IMR-90 (cell line): ENCODE data around the gene CA12. TPM values are rescaled to one million over a fixed set of nuclear protein-coding genes. Genes with fewer than 3 reads are reported as not detected.
"Not testable (repeated sequence)": the region's sequence is repeated elsewhere in the genome, so short reads cannot be mapped to it uniquely, and the experiment has no call there.

Experiments used
- ATAC-seq: fragments of 200-7000 bp; cut with Tn5 transposase; 2 replicates; pipeline ENCODE4 v1.9.1; 2020; ENCODE audit warnings: low read depth, mild to moderate bottlenecking, moderate library complexity
- BruUV-seq: library from RNA; stranded (reverse); fragments of 400-500 nt; replicated peaks from 2 replicates; lab custom pipeline; 2021; lab: Mats Ljungman, UMichigan
- CTCF ChIA-PET: fragments of 300-600 bp; formaldehyde crosslinking; extraction: SDS; loops from one replicate; lab custom pipeline; 2021; ENCODE audit warnings: antibody characterized with exemption; lab: Yijun Ruan, JAX
- POLR2A ChIA-PET: fragments of 300-600 bp; sonication (Branson Sonifier 250); formaldehyde crosslinking; loops from one replicate; lab custom pipeline; 2022; ENCODE audit warnings: antibody characterized with exemption; ENCODE audit not compliant: unreplicated experiment; lab: Charles Lee
- DNase-seq: peaks from one replicate; pipeline ENCODE4 v3.0.0; 2013
- H2AFZ ChIP-seq: replicated peaks from 2 replicates; pipeline ENCODE3; 2013; ENCODE audit warnings: low read length, mild to moderate bottlenecking; ENCODE audit not compliant: poor library complexity
- H2AK5ac ChIP-seq: 2 replicates; pipeline ENCODE4 v1.6.1; 2013; ENCODE audit warnings: low read depth, low read length, inconsistent platforms
- H2AK9ac ChIP-seq: replicated peaks from 2 replicates; pipeline ENCODE3; 2013; ENCODE audit warnings: mild to moderate bottlenecking, low read depth, low read length, moderate library complexity; ENCODE audit not compliant: poor library complexity
- H2BK120ac ChIP-seq: 2 replicates; pipeline ENCODE4 v1.6.1; 2013; ENCODE audit warnings: low read depth, low read length, inconsistent platforms
- H2BK15ac ChIP-seq: 3 replicates; pipeline ENCODE4 v1.6.1; 2013; ENCODE audit warnings: low read depth, low read length, inconsistent platforms
- H2BK20ac ChIP-seq: 2 replicates; pipeline ENCODE4 v1.6.1; 2013; ENCODE audit warnings: low read depth, mild to moderate bottlenecking, inconsistent platforms, low read length, moderate library complexity
- H2BK5ac ChIP-seq: 2 replicates; pipeline ENCODE4 v1.6.1; 2013; ENCODE audit warnings: mild to moderate bottlenecking, low read depth, low read length, inconsistent platforms; ENCODE audit not compliant: poor library complexity, severe bottlenecking
- H3K14ac ChIP-seq: replicated peaks from 2 replicates; pipeline ENCODE4 v1.6.1; 2013; ENCODE audit warnings: low read depth, low read length, inconsistent platforms
- H3K18ac ChIP-seq: 2 replicates; pipeline ENCODE4 v1.6.1; 2013; ENCODE audit warnings: low read depth, low read length, control low read depth
- H3K23ac ChIP-seq: 2 replicates; pipeline ENCODE4 v1.6.1; 2013; ENCODE audit warnings: low read depth, low read length, inconsistent platforms
- H3K27ac ChIP-seq: 2 replicates; pipeline ENCODE4 v1.5.1; 2013; ENCODE audit warnings: mild to moderate bottlenecking, control low read depth, low read length; ENCODE audit not compliant: insufficient read depth
- H3K27me3 ChIP-seq: 2 replicates; pipeline ENCODE4 v1.6.1; 2013; ENCODE audit warnings: low read length; ENCODE audit not compliant: control insufficient read depth, insufficient read depth
- H3K36me3 ChIP-seq: 2 replicates; pipeline ENCODE4 v1.6.1; 2013; ENCODE audit warnings: low read length, mixed read lengths; ENCODE audit not compliant: control insufficient read depth, insufficient read depth
- H3K4ac ChIP-seq: 2 replicates; pipeline ENCODE4 v1.6.1; 2013; ENCODE audit warnings: low read depth, low read length, inconsistent platforms
- H3K4me1 ChIP-seq: 2 replicates; pipeline ENCODE4 v1.6.1; 2013; ENCODE audit warnings: low read length, mixed read lengths; ENCODE audit not compliant: control insufficient read depth, insufficient read depth
- H3K4me2 ChIP-seq: 2 replicates; pipeline ENCODE4 v1.6.1; 2013; ENCODE audit warnings: low read depth, mild to moderate bottlenecking, control low read depth, low read length, moderate library complexity
- H3K4me3 ChIP-seq: 2 replicates; pipeline ENCODE4 v1.5.1; 2013; ENCODE audit warnings: low read depth, mild to moderate bottlenecking, control low read depth, low read length, moderate library complexity; ENCODE audit not compliant: insufficient read depth
- H3K56ac ChIP-seq: 2 replicates; pipeline ENCODE4 v1.6.1; 2013; ENCODE audit warnings: low read length, inconsistent platforms; ENCODE audit not compliant: insufficient read depth; ENCODE audit errors: extremely low read depth
- H3K79me1 ChIP-seq, 2 experiments: 2 replicates each; pipeline ENCODE4 v1.6.1; 2013; ENCODE audit warnings: low read length in 2 of 2, inconsistent platforms in 1 of 2, low read depth in 1 of 2
- H3K9ac ChIP-seq: 2 replicates; pipeline ENCODE4 v1.6.1; 2013; ENCODE audit warnings: low read depth, low read length, control low read depth
- H3K9me1 ChIP-seq: 2 replicates; pipeline ENCODE4 v1.6.1; 2013; ENCODE audit warnings: low read length, inconsistent platforms; ENCODE audit not compliant: insufficient read depth
- H3K9me3 ChIP-seq: 2 replicates; pipeline ENCODE4 v1.6.1; 2013; ENCODE audit warnings: low read length; ENCODE audit not compliant: control insufficient read depth, insufficient read depth
- H4K20me1 ChIP-seq: 2 replicates; pipeline ENCODE4 v1.6.1; 2013; ENCODE audit warnings: low read length, inconsistent platforms; ENCODE audit not compliant: insufficient read depth
- H4K5ac ChIP-seq: 2 replicates; pipeline ENCODE4 v1.6.1; 2013; ENCODE audit warnings: mild to moderate bottlenecking, low read depth, low read length, control low read depth
- H4K8ac ChIP-seq, 2 experiments: 2 replicates each; pipeline ENCODE4 v1.6.1; 2013; ENCODE audit warnings: low read depth in 2 of 2, low read length in 2 of 2, control low read depth in 1 of 2, inconsistent platforms in 1 of 2
- H4K91ac ChIP-seq: 2 replicates; pipeline ENCODE4 v1.6.1; 2013; ENCODE audit warnings: low read depth, low read length, inconsistent platforms; ENCODE audit not compliant: insufficient read depth
- CEBPB ChIP-seq: IDR thresholded peaks from 2 replicates; pipeline ENCODE4 v1.6.1; 2012; ENCODE audit warnings: low read depth, low read length, improper control_type of control experiment
- POLR2A ChIP-seq: IDR thresholded peaks from 2 replicates; pipeline ENCODE4 v1.6.1; 2012; ENCODE audit warnings: mild to moderate bottlenecking, low read depth, low read length
- RFX5 ChIP-seq: IDR thresholded peaks from 2 replicates; pipeline ENCODE4 v1.8.0; 2012; ENCODE audit warnings: low read depth, mild to moderate bottlenecking, low read length, moderate library complexity
- WGBS, 2 experiments: methylation state at CpG; one replicate each; pipeline versions ENCODE4 v1.1.5 to v1.1.7; 2013; ENCODE audit warnings: missing lambda C conversion rate in 2 of 2; ENCODE audit not compliant: insufficient read length in 1 of 2; ENCODE audit errors: extremely low coverage in 2 of 2; 5-methylcytosine and 5-hydroxymethylcytosine counted together
- dilution Hi-C: fragments of 300-500 bp; cut with HindIII; formaldehyde crosslinking; loops from one replicate; pipeline ENCODE4 v1.14.3; 2018; ENCODE audit warnings: low sequenced_read_pairs; ENCODE audit not compliant: unreplicated experiment
- in situ Hi-C: fragments of 300-500 bp; cut with MboI; formaldehyde crosslinking; loops from 3 replicates; pipeline ENCODE4 v1.14.3; 2019; ENCODE audit warnings: low sequenced_read_pairs, inconsistent platforms, mixed read lengths
- intact Hi-C: fragments of 100-400 bp; cut with micrococcal nuclease; formaldehyde crosslinking; loops from 2 replicates; pipeline ENCODE4 v1.10.0; 2022
- polyA plus RNA-seq, 3 experiments: library from polyadenylated mRNA; depleted of rRNA; stranded (reverse); fragments of >200 nt; gene quantifications; 2 replicates each; pipeline ENCODE4 v1.2.3, GENCODE V29; 2012; ENCODE audit warnings: low replicate concordance in 1 of 3
- total RNA-seq: library from RNA; depleted of rRNA; stranded (reverse); fragments of >200 nt; gene quantifications from 2 replicates; pipeline ENCODE4 v1.2.3, GENCODE V29; 2012

Gene CA12
- total and polyA plus RNA-seq, 2 of the 4 experiments (the other 2 are of a cell fraction) = 33.7 to 52.6 TPM

DNA sequence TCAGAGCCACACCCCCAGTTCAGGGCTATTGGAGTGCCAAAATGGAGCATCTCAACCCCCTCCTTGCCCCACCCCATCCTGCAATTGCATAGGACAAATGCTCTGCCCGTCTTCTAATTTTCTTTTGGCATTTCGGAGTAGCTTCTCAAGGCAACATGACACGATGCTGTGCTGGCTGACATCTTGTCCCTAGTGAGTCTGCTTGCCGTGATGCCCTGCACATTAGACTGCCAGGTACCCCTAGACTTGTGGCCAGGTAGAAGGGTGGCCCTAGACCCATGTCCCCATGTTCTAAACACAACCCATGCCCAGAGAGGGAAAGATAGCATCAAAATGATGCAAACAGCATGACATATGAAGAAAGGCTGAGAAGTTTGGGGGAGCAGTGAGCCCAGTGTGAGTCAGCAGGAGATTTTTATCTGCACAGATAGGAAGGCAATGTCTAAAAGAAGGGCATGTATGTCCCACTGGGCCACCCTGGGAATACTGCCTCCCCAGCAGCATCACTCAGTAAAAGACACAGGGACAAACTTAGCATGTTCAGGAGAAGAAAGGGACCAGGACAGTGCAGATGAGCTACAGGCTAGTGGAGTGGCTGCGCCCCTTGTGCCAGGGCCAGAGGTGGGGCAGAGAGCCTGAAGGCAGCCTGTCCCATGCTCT is 36.8 kb downstream of the CA12 start:
- Histone ChIP-seq H4K91ac (peak overlapping the region; percentile 23; the same call in 1 of the 2 replicates), H3K9me1 (peaks cover 17% of the 10 kb centered on the region; the same call in 1 of the 2 replicates), H3K27ac (no peak overlapping the region), H2AK5ac (peak overlapping the region; percentile 82), H3K4me2 (no peak overlapping the region), H3K14ac (peak overlapping the region; percentile 74; the same call in 1 of the 2 replicates), H3K27me3 (no peaks in the 10 kb centered on the region), H3K18ac (no peak overlapping the region), H3K4me3 (no peak overlapping the region), H3K36me3 (no peaks in the 10 kb centered on the region), H3K9ac (no peak overlapping the region), H3K4ac (peak overlapping the region; percentile 55), H2AFZ (peak overlapping the region; percentile 74), H2BK15ac (peak overlapping the region; percentile 67; the same call in 2 of the 3 replicates), H3K56ac (no peak overlapping the region), H4K5ac (no peak overlapping the region), H4K8ac (peak overlapping the region in 1 of 2 experiments; percentile 46; a peak in 1 of 4 replicates), H3K4me1 (peaks cover 31% of the 10 kb centered on the region), H3K79me1 (no peaks in the 10 kb centered on the region), H3K23ac (no peak overlapping the region), H2BK120ac (peak overlapping the region; percentile 47; the same call in 1 of the 2 replicates), H2AK9ac (peak overlapping the region; percentile 82), H3K9me3 (no peaks in the 10 kb centered on the region), H2BK20ac (no peak overlapping the region), H2BK5ac (no peak overlapping the region), H4K20me1 (no peaks in the 10 kb centered on the region)
- dilution Hi-C loops = no loop called here
- ATAC-seq = peak; percentile 47
- POLR2A ChIA-PET = no interaction called here
- BruUV-seq = no TSS peak
- CTCF ChIA-PET = interaction anchor here (1.2 kb wide), 1 partner anchor 32 kb away, joined by 5 read pairs; no protein-coding TSS in a partner anchor
- DNase-seq = peak; percentile 47
- intact Hi-C loops = no loop called here
- in situ Hi-C loops = no loop called here
- TF ChIP-seq CEBPB (peak; percentile 84), POLR2A (no peak), RFX5 (no peak)
- WGBS, 2 experiments = 91% methylated on average over 3 of the region's 5 CpGs; no CpG with 5 or more reads in 1 of the 2 experiments

DNA sequence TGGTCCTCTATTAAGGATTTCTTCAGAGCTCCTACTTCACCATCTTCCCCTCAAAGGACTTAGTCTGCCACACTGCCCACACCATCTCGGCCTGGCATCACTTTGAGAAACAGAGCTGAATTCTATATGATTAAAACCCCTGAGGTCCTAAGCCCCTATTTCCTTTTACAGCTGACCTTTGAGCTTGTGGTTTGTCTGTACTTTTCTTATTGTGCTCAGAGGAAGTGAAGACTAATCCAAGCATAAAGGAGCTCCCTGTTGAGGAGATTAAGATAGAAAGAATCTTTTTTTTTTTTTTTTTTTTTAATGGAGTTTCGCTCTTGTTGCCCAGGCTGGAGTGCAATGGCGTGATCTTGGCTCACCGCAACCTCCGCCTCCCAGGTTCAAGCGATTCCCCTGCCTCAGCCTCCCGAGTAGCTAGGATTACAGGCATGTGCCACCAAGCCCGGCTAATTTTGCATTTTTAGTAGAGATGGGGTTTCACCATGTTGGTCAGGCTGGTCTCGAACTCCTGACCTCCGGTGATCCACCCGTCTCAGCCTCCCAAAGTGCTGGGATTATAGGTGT is 38.6 kb downstream of the CA12 start:
- POLR2A ChIA-PET = not testable (repeated sequence)
- DNase-seq = peak; percentile 59
- no CpG with 5 or more reads among the region's 11 CpGs for WGBS, 2 experiments

More for the DNA sequence above, 38.6 kb downstream of the CA12 start:
- H3K27ac ChIP-seq, H2BK120ac ChIP-seq, H3K27me3 ChIP-seq, H3K36me3 ChIP-seq, in situ Hi-C loops, H3K79me1 ChIP-seq, H2BK15ac ChIP-seq, dilution Hi-C loops, H2AK9ac ChIP-seq, H2AK5ac ChIP-seq, H4K91ac ChIP-seq, H3K4me3 ChIP-seq, H3K23ac ChIP-seq, ATAC-seq, BruUV-seq, intact Hi-C loops, H4K20me1 ChIP-seq, H3K14ac ChIP-seq, H4K8ac ChIP-seq, H2BK5ac ChIP-seq, H3K4ac ChIP-seq, H3K9ac ChIP-seq, H2BK20ac ChIP-seq, H3K4me2 ChIP-seq, H3K18ac ChIP-seq, H3K9me3 ChIP-seq, H2AFZ ChIP-seq, H4K5ac ChIP-seq, H3K56ac ChIP-seq: not testable (repeated sequence)
- CTCF ChIA-PET = interaction anchor here (0.5 to 0.7 kb wide), 3 partner anchors 32 to 144 kb away, joined by 3 to 4 read pairs (median 3); no protein-coding TSS in a partner anchor
- H3K4me1 ChIP-seq = peaks cover 19% of the 10 kb centered on the region
- H3K9me1 ChIP-seq = peaks cover 12% of the 10 kb centered on the region; the same call in 1 of the 2 replicates
